AG09309 (cell line): ENCODE results near the gene PLXNA2.

Experiments used
- DNase-seq: peaks from one replicate; pipeline ENCODE4 v3.0.0-alpha.2; 2010; ENCODE audit warnings: low read depth
- H3K4me3 ChIP-seq: 2 replicates; pipeline ENCODE4 v1.5.1; 2011; ENCODE audit warnings: mild to moderate bottlenecking, low read depth, low read length, moderate library complexity; ENCODE audit not compliant: control insufficient read depth
- TF ChIP-seq, protein P1 (sequence below): IDR thresholded peaks from 2 replicates; pipeline ENCODE4 v1.5.1; 2011; ENCODE audit warnings: mild to moderate bottlenecking, low read depth, low read length, inconsistent platforms; ENCODE audit not compliant: insufficient read depth, control insufficient read depth; ENCODE audit errors: missing control alignments

Gene PLXNA2

DNA sequence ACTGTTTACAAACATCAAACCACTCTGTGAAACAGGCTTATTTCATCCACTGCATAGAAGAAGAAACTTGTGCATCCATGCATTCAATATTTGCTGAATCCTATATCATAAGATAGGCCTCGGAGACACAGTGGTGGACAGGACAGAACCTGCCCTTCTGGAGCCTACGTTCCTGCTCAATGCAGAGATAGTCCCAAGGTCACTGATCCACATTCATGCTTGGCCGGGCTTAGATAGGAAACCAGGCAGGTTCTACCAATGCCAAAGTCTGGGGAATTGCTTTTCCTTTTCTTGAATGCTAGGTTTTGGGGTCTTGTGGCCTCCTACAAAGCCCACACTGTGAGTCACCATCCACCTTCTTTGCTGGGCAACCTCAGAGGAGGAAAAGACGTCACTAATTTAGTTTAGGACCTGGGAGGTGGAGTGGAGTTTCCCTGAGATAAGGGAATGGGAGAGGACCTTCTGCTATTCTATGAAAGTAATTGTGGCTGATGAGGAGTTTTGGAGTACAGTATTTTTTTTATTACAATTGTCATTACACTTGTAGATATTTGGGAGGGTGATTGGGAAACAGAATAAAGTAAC, 233.6 kb downstream of the PLXNA2 start:
- H3K4me3 ChIP-seq: no peak overlapping the region
- TF ChIP-seq, protein P1, sequence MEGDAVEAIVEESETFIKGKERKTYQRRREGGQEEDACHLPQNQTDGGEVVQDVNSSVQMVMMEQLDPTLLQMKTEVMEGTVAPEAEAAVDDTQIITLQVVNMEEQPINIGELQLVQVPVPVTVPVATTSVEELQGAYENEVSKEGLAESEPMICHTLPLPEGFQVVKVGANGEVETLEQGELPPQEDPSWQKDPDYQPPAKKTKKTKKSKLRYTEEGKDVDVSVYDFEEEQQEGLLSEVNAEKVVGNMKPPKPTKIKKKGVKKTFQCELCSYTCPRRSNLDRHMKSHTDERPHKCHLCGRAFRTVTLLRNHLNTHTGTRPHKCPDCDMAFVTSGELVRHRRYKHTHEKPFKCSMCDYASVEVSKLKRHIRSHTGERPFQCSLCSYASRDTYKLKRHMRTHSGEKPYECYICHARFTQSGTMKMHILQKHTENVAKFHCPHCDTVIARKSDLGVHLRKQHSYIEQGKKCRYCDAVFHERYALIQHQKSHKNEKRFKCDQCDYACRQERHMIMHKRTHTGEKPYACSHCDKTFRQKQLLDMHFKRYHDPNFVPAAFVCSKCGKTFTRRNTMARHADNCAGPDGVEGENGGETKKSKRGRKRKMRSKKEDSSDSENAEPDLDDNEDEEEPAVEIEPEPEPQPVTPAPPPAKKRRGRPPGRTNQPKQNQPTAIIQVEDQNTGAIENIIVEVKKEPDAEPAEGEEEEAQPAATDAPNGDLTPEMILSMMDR: no peak
- no peak for DNase-seq

DNA sequence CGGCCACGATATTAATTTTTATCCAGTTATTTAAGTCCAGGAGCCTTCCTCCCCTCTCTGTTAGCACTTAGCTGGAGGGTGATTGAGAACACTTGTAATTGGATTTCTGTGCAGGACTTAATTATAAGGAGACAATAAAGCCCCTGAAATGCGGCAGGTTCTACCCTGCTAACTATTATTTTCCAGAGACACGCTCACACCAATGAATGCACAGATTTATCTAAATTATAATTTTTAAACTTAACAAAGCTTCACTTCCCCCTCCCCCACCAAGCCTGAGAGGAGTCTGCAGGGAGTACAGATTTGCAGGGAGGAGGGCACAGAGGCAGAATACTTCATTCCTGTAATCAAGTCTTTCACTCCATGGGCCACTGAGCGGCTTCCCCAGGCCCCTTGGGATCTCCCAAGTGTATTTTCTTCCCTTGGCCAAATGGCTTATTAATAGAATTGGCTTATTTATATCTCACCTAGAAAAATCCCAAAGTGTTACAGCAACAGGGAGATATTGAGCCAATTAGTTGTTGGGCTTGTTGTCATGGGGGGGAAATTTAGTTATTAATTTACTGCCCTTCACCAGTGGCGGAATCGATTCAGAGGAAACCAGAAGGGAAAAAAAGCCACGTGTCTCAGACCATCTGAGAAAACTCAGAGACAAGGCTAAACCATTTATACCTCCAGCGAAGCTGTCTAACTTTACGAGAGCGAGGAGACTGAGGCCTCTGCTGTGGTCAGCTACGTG, 234.3 kb downstream of the PLXNA2 start:
- TF ChIP-seq, protein P1: no peak
- DNase-seq: no peak
- no peak overlapping the region for H3K4me3 ChIP-seq

DNA sequence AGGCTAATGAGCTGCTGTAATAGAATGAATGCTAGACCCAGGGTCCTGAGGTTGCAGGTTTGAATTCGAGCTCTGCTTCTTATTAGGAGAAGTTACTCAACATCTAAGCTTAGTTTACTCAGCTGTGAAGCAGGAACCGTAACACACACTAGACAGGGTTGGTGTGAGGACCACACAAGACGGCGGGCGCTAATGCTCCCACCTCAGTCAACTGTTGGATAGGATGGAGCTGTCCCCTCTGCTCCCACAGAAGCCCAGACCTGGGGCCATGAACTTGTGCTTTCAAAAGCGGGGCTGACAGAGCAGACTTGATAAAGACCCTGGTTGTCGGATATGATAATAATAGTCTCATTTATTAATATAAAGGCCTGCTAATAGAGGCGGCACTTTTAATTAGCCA, 234.9 kb downstream of the PLXNA2 start:
- DNase-seq: no peak
- TF ChIP-seq, protein P1: no peak
- H3K4me3 ChIP-seq: no peak overlapping the region

DNA sequence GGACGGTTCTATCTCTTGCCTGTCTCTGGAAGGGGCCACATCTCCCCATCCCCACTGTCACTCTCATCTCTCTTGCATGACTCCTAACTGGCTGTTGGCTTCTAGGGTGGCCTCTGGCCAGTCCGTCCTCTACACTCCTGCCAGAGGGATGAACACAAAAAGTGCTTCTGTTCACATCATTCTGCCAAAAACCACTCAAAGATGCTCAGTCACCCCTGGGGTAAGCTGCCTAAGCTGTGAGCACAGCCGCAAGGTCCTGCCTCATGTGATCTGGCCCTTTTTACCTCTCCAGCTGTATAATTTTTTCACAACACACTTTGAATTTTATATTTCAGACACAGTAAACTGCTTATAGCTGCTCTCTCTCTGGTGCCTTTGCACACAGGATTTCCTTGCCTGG, 235.7 kb downstream of the PLXNA2 start:
- H3K4me3 ChIP-seq: no peak overlapping the region
- no peak for DNase-seq
- TF ChIP-seq, protein P1: no peak

DNA sequence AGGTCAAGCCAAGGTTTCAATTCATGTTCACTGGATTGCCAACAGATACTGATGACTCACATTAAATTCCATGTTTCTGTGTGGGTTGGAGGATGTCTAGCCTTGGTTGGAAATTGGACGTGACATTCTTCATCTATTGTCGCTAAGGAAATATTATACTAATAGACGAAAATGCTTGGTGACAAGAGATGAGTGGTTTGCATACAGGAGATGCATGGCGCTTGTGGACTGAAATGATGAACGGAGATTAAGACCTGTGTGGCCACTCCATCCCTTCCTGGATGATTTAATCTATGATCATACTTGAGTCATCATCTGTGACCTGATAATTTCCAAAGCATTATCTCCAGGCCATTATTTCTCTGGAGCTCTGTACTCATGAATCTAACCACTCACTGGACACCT, 236.2 kb downstream of the PLXNA2 start:
- TF ChIP-seq, protein P1: no peak
- no peak for DNase-seq
- H3K4me3 ChIP-seq: no peak overlapping the region

DNA sequence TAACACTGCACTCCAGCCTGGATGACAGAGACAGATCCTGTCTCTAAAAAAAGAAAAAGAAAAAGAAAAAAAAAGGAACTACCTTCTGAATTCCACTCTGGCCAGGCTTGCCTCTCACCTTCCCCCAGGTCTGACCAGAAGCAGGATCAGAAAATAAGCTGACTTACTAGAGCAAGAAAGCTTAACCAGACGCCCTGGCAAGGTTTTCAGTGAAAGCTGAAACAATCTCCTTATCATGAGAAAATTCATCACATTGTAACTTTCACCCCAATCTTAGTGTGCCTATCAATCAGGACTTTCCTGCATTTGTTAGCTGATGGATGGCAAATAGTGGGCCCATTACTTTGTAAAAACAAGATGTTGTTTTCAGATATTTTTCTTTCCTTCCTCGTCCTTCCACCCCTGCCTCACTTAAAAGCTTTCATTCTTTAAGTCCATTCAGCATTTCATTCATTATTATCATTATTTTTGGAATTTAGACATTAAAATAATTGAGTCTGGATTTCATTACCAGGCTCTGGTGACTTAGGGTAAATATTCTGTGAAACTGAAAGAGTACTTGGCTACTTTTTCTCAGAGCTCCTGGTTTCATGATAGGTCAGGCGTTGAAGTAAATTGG, 236.8 kb downstream of the PLXNA2 start:
- TF ChIP-seq, protein P1: no peak
- DNase-seq: no peak
- H3K4me3 ChIP-seq: no peak overlapping the region
